ENCODE measurements around the gene ACTR1A. TPM values are rescaled to one million over a fixed set of nuclear protein-coding genes. Genes with fewer than 3 reads are reported as not detected.
A peak's percentile ranks its signal among the peaks of the same experiment; 100 is the strongest.

The ACTR1A gene
- total and polyA plus RNA-seq, 4 experiments from 2014 or later: 54.9 to 72.3 (median 65.0) TPM

- POLR2A ChIA-PET (ENCODE audit: partially characterized antibody): no interaction called here
- Histone ChIP-seq H3K36me3 (ENCODE audit: insufficient read depth, low read length) (no peaks in the 10 kb centered on the region), H3K4me3 (ENCODE audit: low read length in 2 of 2) (no peak overlapping the region), H3K4me1 (ENCODE audit: insufficient read depth, low read length) (no peaks in the 10 kb centered on the region), H3K27me3 (ENCODE audit: insufficient read depth, low read length) (no peaks in the 10 kb centered on the region), H3K9me3 (ENCODE audit: control insufficient read depth in 1 of 2, low read length in 2 of 2) (no peaks in the 10 kb centered on the region), H3K27ac (ENCODE audit: low read depth, low read length) (no peak overlapping the region)
- peak overlapping the region in 1 of 7 donors; percentile 52 for H3K27ac Mint-ChIP-seq
- no peak overlapping the region for H3K4me3 Mint-ChIP-seq
- no peaks in the 10 kb centered on the region for H3K27me3 Mint-ChIP-seq
- no peaks in the 10 kb centered on the region for H3K9me3 Mint-ChIP-seq
- intact Hi-C loops (cut with micrococcal nuclease): no loop called here
- no peak for DNase-seq
- peaks cover 9 to 34% (median 16%) of the 10 kb centered on the region in 4 donors for H3K4me1 Mint-ChIP-seq
- H3K36me3 Mint-ChIP-seq: peaks cover 0 to 19% of the 10 kb centered on the region in 2 donors
- CTCF ChIA-PET (ENCODE audit: partially characterized antibody): interaction anchor here (0.6 kb wide), 1 partner anchor 361 kb away, joined by 3 read pairs; no protein-coding TSS in a partner anchor
Observed at GRCh38 chr10:102534333-102534732, 31.8 kb upstream of the ACTR1A start.

- no peaks in the 10 kb centered on the region for H3K27me3 ChIP-seq (ENCODE audit: insufficient read depth, low read length)
- CTCF ChIA-PET (ENCODE audit: partially characterized antibody): no interaction called here
- Mint-ChIP-seq H3K9me3 (no peaks in the 10 kb centered on the region), H3K27ac (peak overlapping the region in 1 of 7 donors; percentile 25), H3K36me3 (peaks cover 18 to 21% of the 10 kb centered on the region in 2 donors), H3K27me3 (no peaks in the 10 kb centered on the region), H3K4me3 (no peak overlapping the region), H3K4me1 (peaks cover 0 to 13% (median 11%) of the 10 kb centered on the region in 4 donors)
- peaks cover 6% of the 10 kb centered on the region for H3K36me3 ChIP-seq (ENCODE audit: insufficient read depth, low read length)
- H3K27ac ChIP-seq (ENCODE audit: low read depth, low read length): no peak overlapping the region
- no peak overlapping the region for H3K4me3 ChIP-seq (ENCODE audit: low read length in 2 of 2)
- H3K9me3 ChIP-seq (ENCODE audit: control insufficient read depth in 1 of 2, low read length in 2 of 2): no peaks in the 10 kb centered on the region
- no peak for DNase-seq
- intact Hi-C loops (cut with micrococcal nuclease): no loop called here
- no peaks in the 10 kb centered on the region for H3K4me1 ChIP-seq (ENCODE audit: insufficient read depth, low read length)
- POLR2A ChIA-PET (ENCODE audit: partially characterized antibody): no interaction called here
Observed at GRCh38 chr10:102527546-102527945, 25.0 kb upstream of the ACTR1A start.

- Histone ChIP-seq H3K4me1 (ENCODE audit: insufficient read depth, low read length) (no peaks in the 10 kb centered on the region), H3K9me3 (ENCODE audit: control insufficient read depth in 1 of 2, low read length in 2 of 2) (no peaks in the 10 kb centered on the region), H3K27me3 (ENCODE audit: insufficient read depth, low read length) (no peaks in the 10 kb centered on the region), H3K36me3 (ENCODE audit: insufficient read depth, low read length) (peaks cover 6% of the 10 kb centered on the region), H3K4me3 (ENCODE audit: low read length in 2 of 2) (no peak overlapping the region), H3K27ac (ENCODE audit: low read depth, low read length) (no peak overlapping the region)
- ChIA-PET POLR2A (ENCODE audit: partially characterized antibody) (no interaction called here), CTCF (ENCODE audit: partially characterized antibody) (interaction anchor here (0.5 to 1.0 kb wide), 2 partner anchors 17 to 151 kb away, joined by 3 read pairs; no protein-coding TSS in a partner anchor)
- no peaks in the 10 kb centered on the region for H3K9me3 Mint-ChIP-seq
- peaks cover 25 to 28% of the 10 kb centered on the region in 2 donors for H3K36me3 Mint-ChIP-seq
- H3K4me3 Mint-ChIP-seq: no peak overlapping the region
- peaks cover 5 to 24% (median 22%) of the 10 kb centered on the region in 4 donors for H3K4me1 Mint-ChIP-seq
- intact Hi-C loops (cut with micrococcal nuclease): no loop called here
- DNase-seq: no peak
- no peaks in the 10 kb centered on the region for H3K27me3 Mint-ChIP-seq
- H3K27ac Mint-ChIP-seq: peak overlapping the region in 1 of 7 donors; percentile 57
Observed at GRCh38 chr10:102524746-102525145, 22.2 kb upstream of the ACTR1A start.

GRCh38 chr10:102523250-102524029 is 20.9 kb upstream of the ACTR1A start:
- Mint-ChIP-seq H3K36me3 (peaks cover 25 to 28% of the 10 kb centered on the region in 2 donors), H3K9me3 (no peaks in the 10 kb centered on the region), H3K27me3 (no peaks in the 10 kb centered on the region), H3K27ac (peak overlapping the region in 4 of 7 donors; percentile 5 to 61 (median 31)), H3K4me1 (peaks cover 5 to 24% (median 21%) of the 10 kb centered on the region in 4 donors), H3K4me3 (no peak overlapping the region)
- DNase-seq: no peak
- no peak overlapping the region for H3K4me3 ChIP-seq (ENCODE audit: low read length in 2 of 2)
- H3K27ac ChIP-seq (ENCODE audit: low read depth, low read length): no peak overlapping the region
- H3K27me3 ChIP-seq (ENCODE audit: insufficient read depth, low read length): no peaks in the 10 kb centered on the region
- H3K36me3 ChIP-seq (ENCODE audit: insufficient read depth, low read length): peaks cover 6% of the 10 kb centered on the region
- no peaks in the 10 kb centered on the region for H3K4me1 ChIP-seq (ENCODE audit: insufficient read depth, low read length)
- ChIA-PET POLR2A (ENCODE audit: partially characterized antibody) (no interaction called here), CTCF (ENCODE audit: partially characterized antibody) (interaction anchor here (0.6 kb wide), 1 partner anchor 62 kb away, joined by 3 read pairs; no protein-coding TSS in a partner anchor)
- intact Hi-C loops (cut with micrococcal nuclease): no loop called here
- H3K9me3 ChIP-seq (ENCODE audit: control insufficient read depth in 1 of 2, low read length in 2 of 2): no peaks in the 10 kb centered on the region

GRCh38 chr10:102522874-102523249 is 20.4 kb upstream of the ACTR1A start:
- Mint-ChIP-seq H3K4me3 (no peak overlapping the region), H3K27ac (no peak overlapping the region), H3K36me3 (peaks cover 23 to 28% of the 10 kb centered on the region in 2 donors), H3K27me3 (no peaks in the 10 kb centered on the region), H3K9me3 (no peaks in the 10 kb centered on the region), H3K4me1 (peaks cover 5 to 23% (median 21%) of the 10 kb centered on the region in 4 donors)
- Histone ChIP-seq H3K27me3 (ENCODE audit: insufficient read depth, low read length) (no peaks in the 10 kb centered on the region), H3K4me3 (ENCODE audit: low read length in 2 of 2) (no peak overlapping the region), H3K27ac (ENCODE audit: low read depth, low read length) (no peak overlapping the region), H3K36me3 (ENCODE audit: insufficient read depth, low read length) (peaks cover 6% of the 10 kb centered on the region), H3K9me3 (ENCODE audit: control insufficient read depth in 1 of 2, low read length in 2 of 2) (no peaks in the 10 kb centered on the region), H3K4me1 (ENCODE audit: insufficient read depth, low read length) (no peaks in the 10 kb centered on the region)
- intact Hi-C loops (cut with micrococcal nuclease): no loop called here
- ChIA-PET CTCF (ENCODE audit: partially characterized antibody) (interaction anchor here (0.6 kb wide), 1 partner anchor 63 kb away, joined by 3 read pairs; no protein-coding TSS in a partner anchor), POLR2A (ENCODE audit: partially characterized antibody) (no interaction called here)
- DNase-seq: no peak

GRCh38 chr10:102519246-102519825 is 16.8 kb upstream of the ACTR1A start:
- ChIA-PET CTCF (ENCODE audit: partially characterized antibody) (no interaction called here), POLR2A (ENCODE audit: partially characterized antibody) (no interaction called here)
- Histone ChIP-seq H3K36me3 (ENCODE audit: insufficient read depth, low read length) (peaks cover 9% of the 10 kb centered on the region), H3K4me3 (ENCODE audit: low read length in 2 of 2) (no peak overlapping the region), H3K9me3 (ENCODE audit: control insufficient read depth in 1 of 2, low read length in 2 of 2) (no peaks in the 10 kb centered on the region), H3K27ac (ENCODE audit: low read depth, low read length) (no peak overlapping the region), H3K27me3 (ENCODE audit: insufficient read depth, low read length) (no peaks in the 10 kb centered on the region), H3K4me1 (ENCODE audit: insufficient read depth, low read length) (no peaks in the 10 kb centered on the region)
- Mint-ChIP-seq H3K4me3 (no peak overlapping the region), H3K9me3 (no peaks in the 10 kb centered on the region), H3K27ac (no peak overlapping the region), H3K4me1 (peaks cover 10 to 27% (median 22%) of the 10 kb centered on the region in 4 donors), H3K27me3 (no peaks in the 10 kb centered on the region), H3K36me3 (peaks cover 20 to 39% of the 10 kb centered on the region in 2 donors)
- no peak for DNase-seq
- intact Hi-C loops (cut with micrococcal nuclease): no loop called here

GRCh38 chr10:102517553-102517952 is 15.0 kb upstream of the ACTR1A start:
- H3K4me1 ChIP-seq (ENCODE audit: insufficient read depth, low read length): no peaks in the 10 kb centered on the region
- peak overlapping the region in 4 of 7 donors; percentile 16 to 88 (median 30) for H3K27ac Mint-ChIP-seq
- no peaks in the 10 kb centered on the region for H3K9me3 ChIP-seq (ENCODE audit: control insufficient read depth in 1 of 2, low read length in 2 of 2)
- peaks cover 18% of the 10 kb centered on the region for H3K36me3 ChIP-seq (ENCODE audit: insufficient read depth, low read length)
- H3K27me3 Mint-ChIP-seq: no peaks in the 10 kb centered on the region
- POLR2A ChIA-PET (ENCODE audit: partially characterized antibody): no interaction called here
- H3K9me3 Mint-ChIP-seq: no peaks in the 10 kb centered on the region
- intact Hi-C loops (cut with micrococcal nuclease): no loop called here
- H3K36me3 Mint-ChIP-seq: peaks cover 18 to 42% of the 10 kb centered on the region in 2 donors
- DNase-seq: no peak
- no peak overlapping the region for H3K27ac ChIP-seq (ENCODE audit: low read depth, low read length)
- CTCF ChIA-PET (ENCODE audit: partially characterized antibody): interaction anchor here (0.8 kb wide), 1 partner anchor 13 kb away, joined by 3 read pairs; no protein-coding TSS in a partner anchor
- no peak overlapping the region for H3K4me3 ChIP-seq (ENCODE audit: low read length in 2 of 2)
- H3K4me3 Mint-ChIP-seq: no peak overlapping the region
- no peaks in the 10 kb centered on the region for H3K27me3 ChIP-seq (ENCODE audit: insufficient read depth, low read length)
- peaks cover 12 to 26% (median 22%) of the 10 kb centered on the region in 4 donors for H3K4me1 Mint-ChIP-seq
